ENCODE results near the gene TEDC1.
"Not testable (repeated sequence)": the region's sequence is repeated elsewhere in the genome, so short reads cannot be mapped to it uniquely, and the experiment has no call there.

The TEDC1 gene

DNA sequence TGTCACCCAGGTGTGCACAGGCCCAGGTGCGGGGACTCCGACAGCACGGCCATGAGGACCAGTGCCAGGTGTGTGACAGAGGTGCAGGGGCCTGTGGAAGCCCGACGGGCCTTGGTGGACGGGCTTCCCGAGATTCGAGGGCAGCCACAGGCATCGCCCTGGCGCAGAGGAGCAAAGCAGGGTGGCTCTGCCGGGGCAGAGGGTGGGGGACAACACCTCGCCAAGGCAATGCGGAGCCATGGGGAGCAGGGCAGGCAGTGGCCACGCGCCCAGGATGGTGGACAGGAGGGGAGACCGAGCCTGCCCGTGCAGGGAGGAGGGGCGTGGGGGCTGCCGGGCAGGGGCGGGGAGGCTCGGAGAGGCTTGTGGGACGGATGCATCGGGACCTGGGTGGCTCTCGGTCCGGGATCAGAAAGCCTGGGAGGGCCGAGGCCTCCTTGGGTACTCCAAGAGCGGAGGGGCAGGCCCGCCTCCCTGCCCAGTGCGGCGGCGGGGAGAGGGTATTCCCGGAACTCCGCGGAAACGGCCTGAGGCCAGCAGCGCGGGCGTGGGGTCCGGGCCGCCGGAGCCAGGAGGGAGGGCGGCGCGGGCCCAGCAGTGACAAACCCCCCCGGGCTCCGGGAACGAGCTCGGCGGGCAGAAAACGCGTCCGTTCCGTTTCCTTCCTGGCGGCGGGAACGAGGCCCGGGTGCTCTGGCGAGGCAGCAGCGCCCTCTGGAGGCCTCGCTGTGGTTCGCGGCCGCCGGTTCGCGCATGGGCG lies 37.0 kb downstream of the TEDC1 start:
- peak; percentile 44 for DNase-seq

DNA sequence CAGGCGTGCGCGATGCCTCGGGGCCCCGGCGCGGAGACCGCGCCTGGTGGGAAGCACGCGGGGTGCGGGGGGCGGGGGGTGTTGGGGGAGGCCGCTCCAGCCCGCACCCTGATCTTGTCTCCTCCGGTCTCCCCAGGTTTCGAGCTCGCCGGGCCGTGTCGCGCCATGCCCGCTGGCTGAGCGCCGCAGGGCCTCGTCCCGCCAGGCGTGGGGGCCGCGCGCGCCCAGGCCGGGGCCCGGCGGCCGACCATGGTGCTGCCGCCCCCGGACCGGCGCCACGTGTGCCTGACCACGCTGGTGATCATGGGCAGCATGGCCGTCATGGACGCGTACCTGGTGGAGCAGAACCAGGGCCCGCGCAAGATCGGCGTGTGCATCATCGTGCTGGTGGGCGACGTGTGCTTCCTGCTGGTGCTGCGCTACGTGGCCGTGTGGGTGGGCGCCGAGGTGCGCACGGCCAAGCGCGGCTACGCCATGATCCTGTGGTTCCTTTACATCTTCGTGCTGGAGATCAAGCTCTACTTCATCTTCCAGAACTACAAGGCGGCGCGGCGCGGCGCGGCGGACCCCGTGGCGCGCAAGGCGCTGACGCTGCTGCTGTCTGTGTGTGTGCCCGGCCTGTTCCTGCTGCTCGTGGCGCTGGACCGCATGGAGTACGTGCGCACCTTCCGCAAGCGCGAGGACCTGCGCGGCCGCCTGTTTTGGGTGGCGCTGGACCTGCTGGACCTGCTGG lies 37.7 kb downstream of the TEDC1 start:
- DNase-seq = no peak

DNA sequence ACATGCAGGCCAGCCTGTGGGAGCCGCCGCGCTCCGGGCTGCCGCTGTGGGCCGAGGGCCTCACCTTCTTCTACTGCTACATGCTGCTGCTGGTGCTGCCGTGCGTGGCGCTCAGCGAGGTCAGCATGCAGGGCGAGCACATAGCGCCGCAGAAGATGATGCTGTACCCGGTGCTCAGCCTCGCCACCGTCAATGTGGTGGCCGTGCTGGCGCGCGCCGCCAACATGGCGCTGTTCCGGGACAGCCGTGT lies 38.2 kb downstream of the TEDC1 start:
- no peak for DNase-seq

DNA sequence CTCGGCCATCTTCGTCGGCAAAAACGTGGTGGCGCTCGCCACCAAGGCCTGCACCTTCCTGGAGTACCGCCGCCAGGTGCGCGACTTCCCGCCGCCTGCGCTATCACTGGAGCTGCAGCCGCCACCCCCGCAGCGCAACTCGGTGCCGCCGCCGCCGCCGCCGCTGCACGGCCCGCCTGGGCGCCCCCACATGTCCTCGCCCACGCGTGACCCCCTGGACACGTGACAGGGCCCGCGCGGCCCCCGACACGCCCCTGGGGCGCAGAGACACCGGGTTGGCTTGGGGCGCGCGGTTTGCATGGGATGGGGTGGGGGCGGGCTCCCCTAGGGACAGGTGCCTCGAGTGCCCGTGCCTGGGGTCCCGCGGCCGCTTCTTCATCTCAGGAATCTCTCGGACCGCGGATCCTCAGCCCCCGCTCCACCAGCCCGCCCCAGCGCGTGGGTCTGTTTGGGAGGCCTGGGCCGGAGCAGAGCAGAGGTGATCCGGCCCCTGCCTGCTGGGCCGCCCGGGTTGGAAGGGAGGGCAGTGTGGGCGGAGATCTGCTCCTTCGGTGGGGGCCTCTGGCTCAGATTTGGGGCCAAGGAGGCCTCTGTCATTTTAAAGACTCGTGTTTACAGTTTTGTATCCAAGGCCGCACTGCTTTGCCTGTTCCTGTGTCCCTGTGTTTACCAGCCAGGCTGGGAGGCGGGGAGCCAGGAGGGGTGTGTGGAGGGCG lies 38.7 kb downstream of the TEDC1 start:
- no peak for DNase-seq

DNA sequence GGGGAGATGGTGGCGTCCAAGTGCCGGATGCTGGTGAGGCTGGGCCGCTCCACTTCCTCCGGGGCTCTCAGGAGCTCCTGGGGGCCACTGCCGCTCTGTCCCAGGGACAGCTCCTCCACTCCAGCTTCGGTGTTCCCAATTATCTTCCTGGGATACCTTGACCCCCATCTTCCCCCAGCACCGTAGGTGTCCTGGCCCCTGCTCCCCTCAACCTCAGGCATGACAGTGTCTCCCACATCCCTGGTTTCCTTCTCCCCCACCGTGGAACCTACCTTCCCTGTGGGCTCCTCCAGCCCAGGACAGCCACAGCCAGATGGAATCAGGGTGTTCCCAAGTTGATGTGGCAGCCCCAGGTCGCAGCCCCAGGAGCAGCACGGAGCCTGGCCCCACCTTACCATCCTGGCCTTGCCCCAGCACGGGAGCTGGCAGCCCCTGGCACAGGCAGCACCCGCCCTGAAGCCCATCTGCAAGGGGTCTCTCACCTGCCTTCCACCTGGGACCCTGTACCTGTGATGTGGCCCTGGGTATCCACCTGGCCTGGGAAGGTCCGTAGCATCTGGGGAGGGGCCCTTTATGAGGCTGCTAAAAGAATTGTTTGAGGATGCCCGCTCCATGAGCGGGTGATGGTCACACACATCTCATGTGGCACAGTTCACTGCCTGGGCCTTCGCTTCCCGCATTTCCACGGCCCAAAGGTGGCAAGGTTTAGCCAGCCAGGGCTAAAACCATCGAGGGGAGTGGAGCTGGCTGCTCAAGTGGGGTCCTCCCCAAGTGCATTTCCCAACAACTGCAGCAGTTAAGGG lies 39.4 kb downstream of the TEDC1 start:
- DNase-seq = no peak

DNA sequence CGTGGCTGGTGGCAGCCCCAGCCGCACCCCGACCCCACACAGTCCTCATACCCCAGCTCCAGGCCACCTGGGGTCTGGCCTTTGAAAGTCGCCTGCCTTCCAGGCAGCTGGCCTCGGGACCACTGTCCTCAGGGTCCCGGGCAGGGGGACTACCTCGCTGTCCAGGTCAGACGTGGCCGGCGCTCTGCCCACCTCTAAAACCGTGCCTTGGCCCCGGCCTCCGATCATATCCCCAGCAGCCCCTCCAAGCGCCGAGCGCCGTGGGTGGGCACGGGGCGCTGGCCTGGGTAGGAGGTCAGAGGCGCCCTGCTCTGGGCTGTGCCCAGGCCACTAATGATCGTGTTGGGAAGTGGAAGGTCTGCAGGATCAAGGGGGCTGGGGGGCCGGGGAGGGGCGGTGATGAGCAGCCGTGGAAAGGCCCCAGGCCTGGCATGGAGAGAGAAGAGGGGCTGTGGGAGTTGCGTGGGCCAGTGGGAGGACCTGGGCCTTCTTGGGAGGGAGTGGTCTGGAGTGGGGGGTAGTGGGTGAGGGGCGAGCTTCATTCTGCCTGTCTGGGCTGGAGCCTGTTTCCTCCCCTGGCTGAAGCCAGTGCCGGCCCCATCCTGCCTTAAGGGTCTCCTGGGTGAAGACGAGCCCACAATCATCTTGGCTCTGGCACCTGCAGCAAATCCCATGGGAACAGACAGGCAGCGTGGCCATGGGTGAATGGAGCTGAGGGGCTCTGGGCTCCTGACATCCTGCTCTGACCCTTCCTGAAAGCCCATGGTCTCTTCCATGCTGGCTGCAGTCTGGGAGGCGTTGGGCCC lies 40.2 kb downstream of the TEDC1 start:
- no peak for DNase-seq

DNA sequence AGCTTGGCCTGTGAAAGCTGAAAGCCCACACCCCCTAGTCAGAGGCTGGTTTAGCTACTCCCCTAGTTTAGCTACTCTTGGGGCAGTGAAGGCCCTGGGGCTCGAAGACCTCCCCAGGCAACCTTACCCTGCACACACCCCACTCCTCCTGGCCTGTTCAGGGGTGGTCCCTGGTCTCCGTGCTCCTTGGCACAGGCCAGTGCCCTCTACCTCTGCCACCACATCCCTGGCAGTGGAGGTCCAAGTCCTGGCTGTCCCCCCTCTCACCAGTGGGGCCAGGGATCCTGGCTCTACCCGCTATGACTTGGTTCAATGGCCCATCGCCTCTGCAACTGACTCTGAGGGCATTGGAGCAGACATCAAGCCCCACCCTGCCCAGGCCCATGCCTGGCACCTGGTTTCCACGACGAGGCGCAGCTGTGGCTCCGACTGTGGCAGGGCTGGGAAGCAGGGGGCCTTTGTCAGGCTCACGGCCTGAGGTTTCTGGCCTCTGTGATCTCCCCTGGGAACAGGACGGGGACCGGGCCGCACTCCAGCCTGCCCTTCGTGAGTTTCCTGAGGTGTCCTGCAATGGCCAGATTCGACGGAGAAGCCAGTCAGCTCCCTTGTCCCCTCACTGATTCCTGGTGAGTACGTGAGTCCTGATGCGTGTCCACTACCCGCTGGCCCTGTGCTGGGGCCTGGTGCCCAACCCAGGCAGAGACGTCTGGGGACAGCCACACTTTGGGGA lies 41.0 kb downstream of the TEDC1 start:
- DNase-seq = no peak

DNA sequence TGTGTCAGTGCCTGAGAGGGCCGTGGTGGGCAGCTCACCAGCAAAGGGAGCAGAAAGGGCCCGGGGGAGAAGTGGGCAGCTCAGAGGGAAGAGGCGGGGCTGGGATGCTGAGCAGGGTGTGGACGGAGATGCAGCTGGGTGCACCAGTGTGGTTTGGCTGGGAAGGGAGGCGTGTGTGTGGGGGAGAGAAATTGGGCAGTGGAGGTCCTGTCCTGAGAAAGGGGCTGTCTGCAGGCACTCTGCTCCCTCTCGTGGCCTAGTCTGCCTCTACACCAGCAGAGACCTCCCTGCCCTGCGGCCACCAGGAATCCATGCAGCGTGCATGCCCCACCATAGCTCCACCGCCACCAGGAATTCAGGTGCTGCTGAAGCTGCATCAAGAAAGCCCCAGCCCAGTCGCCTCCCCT lies 41.7 kb downstream of the TEDC1 start:
- DNase-seq = no peak

DNA sequence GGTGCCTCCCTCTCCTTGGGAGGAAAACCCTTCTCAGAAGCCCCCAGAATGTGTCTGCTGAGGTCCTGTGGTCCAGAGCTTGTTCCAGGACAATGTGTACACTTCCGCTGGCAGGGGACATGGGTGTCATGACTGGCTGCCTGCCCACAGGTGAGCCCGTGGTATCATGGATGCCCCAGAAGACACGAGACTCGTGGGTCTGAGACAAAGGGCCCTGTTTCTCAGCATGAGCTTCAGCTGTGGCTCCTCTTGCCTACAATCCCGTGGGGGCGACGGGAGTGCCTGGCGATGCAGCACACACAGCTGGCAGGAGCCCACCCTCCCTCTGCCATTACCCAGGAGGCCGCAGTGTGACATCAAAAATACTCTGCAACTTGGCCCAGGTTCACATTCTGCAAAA lies 42.3 kb downstream of the TEDC1 start:
- no peak for DNase-seq

DNA sequence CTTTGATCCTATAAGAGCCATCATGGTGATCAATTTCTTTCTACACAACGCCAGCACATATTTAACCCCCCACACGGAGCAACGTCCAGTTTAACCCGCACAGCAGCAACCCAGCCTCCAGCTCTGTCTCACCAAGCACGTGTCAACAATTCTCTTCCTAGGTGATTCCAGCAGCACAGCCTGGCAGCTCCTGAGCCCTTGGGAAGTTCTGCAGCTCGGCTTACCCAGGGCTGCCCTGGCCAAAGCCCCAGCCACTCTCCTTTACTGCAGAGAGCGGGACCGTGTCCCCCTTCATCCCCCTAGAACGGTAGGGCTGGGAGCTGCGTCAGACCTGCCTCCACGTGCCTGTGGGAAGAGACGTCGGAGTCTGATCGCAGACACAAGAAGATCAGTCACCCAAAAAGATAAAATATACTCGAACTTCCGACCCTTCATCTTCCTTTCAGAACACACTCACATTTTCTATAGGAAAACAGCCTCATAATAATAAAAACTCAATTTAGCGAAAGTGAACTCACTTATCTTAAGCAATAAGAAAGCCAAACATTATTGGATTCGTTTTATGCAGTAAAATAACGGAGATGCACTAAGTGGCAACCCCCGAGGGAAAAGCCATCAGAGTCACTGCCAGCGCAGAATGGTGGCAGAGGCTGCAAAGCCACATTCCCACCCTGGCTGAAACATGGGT lies 42.9 kb downstream of the TEDC1 start:
- no peak for DNase-seq

DNA sequence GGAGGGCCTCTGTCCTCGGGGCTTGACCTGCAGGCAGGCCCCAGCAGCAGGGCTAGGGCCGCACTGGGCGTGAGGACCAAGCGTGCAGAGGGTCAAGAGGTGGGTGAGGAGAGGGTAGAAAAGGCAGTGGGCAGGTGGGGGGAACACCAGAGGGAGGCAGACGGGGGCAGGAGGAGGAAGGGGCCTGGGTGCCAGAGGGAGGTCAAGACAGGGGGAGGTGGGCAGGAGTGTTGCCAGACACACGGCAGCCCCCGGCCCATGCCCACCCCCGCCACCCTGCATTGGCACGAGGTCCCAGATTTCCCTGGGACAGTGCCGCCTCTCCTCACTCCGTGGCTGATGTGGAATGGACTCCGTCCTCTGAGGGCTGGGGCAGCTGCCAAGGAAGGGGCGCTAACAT lies 43.5 kb downstream of the TEDC1 start:
- no peak for DNase-seq

DNA sequence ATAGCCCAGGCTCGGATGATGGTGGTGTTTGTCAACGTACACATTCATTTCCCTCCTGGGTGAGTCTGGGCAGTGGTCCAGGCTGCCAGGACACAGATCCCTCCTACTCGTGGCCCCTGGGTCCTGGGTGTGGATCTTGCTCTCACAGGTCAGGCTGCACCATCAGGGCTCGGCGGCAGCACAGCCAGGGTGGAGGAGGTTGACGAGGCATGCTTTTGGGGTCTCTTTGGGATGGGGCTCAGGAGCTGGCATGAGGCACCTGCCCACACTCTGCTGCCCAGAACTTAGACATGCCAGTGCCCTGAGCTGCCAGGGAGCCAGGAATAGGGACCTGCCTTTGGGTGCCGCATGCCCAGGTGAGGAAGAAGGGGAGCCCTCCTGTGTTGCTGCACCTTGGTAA lies 45.0 kb downstream of the TEDC1 start:
- no peak for DNase-seq

DNA sequence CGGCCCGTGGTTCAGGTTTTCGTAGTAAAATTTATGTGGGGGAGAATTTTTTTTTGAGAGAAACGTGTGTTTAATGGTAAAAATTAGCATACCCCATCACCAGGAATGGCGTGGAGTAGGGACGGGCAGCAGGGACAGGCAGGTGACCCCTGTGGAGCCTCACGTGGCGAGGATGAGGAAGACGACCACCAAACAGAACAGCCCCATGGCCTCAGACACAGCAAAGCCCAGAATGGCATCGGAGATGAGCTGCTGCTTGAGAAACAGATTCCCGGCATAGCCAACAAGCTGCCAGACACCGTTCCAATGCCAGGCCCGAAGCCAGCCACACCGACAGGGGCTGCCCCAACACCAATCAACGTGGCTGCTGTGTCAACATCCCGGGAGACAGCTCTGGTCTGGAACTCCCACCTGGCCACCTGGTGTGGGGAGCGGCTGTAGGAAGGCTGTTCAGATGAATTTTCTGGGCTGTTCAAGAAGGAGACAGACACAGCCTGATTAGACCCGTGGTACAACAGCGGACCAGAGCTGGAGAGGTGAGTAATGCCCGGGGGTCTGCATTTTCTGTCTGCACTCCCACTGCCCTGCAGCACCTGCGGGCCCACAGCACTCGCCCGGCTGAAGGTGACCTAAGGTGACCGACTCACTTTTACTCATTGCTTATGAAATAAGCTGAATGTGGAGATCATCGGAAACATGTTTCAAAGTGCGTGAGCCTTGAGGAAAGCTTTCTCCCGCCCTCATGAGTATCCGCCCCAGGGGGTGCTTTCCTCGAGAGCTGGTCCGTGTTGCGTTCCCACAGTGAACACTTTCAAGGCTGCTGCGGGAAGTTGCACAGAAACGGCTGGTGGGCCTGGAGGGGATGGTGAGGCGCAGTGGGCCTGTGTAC lies 45.9 kb downstream of the TEDC1 start:
- no peak for DNase-seq

DNA sequence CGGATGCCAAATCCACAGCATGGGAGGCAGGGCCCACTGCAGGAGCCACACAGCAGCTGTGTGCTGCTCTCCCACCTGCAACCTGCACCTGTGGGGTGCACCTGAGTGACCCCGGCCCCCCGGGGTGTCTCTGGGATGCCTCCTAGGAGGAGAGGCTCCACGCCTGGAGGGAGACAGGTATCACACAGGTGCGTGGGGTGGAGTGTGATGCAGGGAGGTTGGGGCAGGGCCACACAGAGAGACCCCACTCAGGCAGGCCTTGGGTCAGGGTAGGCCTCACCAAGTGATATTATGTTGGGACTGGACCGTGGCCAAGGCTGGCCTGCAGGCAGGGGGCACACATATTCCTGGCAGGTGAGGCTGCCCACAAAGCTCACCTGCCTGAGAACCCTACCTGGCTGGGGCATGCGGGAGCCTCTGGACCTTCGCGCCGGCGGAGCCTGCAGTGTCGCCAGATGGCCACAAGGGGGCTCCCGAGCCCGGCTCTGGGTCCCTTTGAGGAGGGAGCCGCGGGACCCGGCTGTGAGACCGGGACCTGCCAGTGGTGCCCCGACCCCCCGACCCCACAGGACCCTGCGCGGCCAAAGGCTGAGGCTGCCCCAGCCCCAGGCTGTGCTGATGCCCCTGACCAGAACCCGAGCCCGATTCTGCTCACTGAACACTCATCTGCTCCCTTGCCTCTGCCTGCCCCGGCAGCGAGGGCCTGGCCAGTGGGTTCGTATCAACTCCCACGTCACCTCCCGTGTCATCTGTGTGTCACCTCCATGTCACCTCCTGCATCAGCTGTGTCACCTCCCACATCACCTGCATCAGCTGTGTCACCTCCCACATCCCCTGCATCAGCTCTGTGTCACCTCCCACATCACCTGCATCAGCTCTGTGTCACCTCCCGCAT lies 46.8 kb downstream of the TEDC1 start:
- peak; percentile 18 for DNase-seq

DNA sequence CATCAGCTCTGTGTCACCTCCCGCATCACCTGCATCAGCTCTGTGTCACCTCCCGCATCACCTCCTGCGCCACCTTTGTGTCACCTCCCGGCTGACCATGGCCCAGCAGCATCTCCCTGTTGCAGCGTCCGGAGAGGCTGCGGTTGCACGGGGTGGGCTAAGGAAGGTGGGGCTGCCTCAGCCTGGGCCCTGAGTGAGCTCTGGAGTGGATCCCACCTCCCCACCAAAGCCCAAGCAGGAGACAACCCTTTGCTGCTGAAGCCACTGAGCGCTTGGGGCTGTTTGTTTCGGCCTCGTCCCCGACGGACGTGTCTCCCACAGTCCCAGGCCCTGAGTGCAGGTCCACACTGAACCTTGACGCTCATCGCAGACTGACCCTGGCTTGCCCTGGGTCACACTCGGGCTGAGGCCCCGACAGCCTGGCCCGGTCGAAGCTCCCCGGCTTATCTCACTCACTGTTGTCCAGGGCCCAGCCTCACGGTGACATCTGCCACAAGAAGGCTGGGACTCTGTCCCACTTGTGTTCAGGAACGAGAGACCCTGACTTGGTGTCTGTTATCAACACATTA lies 47.5 kb downstream of the TEDC1 start:
- no peak for DNase-seq

DNA sequence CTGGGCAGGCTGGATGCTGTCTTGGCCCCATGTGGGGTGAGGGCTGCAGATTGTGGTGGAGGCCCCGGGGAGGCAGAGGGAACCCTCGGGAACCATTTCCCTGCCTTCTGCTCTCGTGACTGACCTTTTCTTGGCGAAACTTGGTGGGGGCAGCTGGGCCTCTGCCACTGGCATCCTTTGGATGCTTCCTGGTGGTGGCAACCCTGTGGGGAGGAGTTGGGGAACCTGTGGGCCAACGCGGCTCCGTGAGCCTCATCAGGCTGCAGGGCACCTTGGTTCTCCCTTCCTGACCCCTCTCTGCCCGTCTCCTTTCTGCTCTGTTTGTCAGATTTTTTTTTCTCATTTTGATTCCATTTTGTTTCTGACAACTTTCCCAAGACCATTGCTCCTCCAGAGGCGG lies 49.8 kb downstream of the TEDC1 start:
- DNase-seq = no peak

DNA sequence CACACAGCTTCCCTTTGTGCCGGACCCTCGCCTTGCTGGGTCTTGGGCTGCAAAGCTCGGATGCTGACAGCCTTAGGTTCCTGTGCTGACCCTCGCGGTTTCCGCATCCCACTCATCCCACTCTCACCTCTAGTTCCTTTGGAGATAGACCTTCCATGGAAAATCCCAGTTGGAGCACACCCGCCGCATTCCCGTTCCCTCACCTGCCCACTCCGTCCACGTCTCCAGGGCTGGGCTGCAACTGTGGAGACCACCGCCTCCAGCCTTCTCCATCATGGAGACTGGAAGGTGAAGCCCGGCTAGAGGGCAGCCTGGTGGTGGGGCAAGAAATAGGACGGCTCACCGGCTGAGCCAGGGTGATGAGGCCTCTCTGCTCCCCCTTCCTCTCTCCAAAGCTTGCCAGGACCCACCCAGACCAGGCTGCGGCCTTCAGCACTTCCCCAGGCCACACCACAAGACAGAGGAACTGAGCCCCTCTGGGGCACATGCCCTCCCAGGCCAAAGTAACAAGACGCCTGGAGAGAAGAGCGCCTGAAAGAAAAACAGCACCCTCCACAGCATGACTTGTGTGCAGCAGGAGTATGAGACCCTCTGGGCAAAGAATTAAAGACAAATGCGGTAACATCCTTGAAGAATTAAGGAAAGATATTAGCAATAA lies 50.3 kb downstream of the TEDC1 start:
- DNase-seq = no peak

DNA sequence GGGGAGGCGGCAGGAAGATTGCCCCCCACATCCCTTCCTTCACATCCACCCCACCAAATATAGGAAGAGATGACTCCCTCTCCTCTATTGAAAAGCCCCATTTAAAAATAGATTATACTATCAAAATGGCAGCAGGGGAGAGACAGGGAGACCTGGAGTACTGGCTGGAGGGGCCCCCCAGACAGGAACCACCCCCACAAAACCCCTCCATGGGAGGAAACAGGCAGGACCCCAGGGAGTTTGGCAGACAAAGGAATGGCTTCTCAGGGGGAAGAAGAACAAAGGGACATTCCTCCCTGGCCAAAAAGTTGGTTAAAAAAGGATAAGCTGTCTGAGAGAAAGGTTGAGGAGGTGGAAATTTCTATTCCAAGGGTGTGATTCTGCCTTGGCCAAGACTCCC lies 54.6 kb downstream of the TEDC1 start:
- not testable (repeated sequence) for DNase-seq

Data from NCI-H2107 (cell line).